Activated CD4-positive, CD25-positive, alpha-beta regulatory T cell treated with anti-CD3 and anti-CD28 coated beads, Interleukin-2, amount 50 U/mL, for 16 hours (primary cell): ENCODE results near the gene IFT80.

ENCODE experiments used
- DNase-seq: peaks from one replicate; pipeline ENCODE4 v3.0.0-alpha.2; 2020; ENCODE audit warnings: low read depth, low spot score

IFT80 gene

GRCh38 chr3:160400702-160401150 lies 1.7 kb upstream of the IFT80 start:
- no peak for DNase-seq

- DNase-seq, result no peak
These were observed 1.1 kb upstream of the IFT80 start for GRCh38 chr3:160400030-160400701.

DNA sequence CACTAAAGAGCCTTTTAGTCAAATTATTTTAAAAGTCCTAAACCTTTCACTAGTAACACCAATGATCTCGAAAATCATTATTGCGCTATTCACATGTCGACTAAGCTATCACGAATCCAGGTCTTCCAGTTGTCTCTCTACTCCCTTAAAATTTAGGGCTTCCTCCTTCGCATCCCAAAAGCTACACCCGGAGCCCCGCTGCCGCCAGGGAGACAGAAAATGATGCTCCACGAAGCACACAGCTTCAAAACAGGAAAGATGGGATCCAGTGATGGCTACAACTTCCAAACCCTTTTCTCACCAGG lies 253 bp downstream of the IFT80 start:
- DNase-seq, result no peak

- DNase-seq, result no peak
These were observed 3.7 kb downstream of the IFT80 start for GRCh38 chr3:160395297-160395696.

- no peak for DNase-seq
These were observed 5.0 kb downstream of the IFT80 start for GRCh38 chr3:160394009-160394392.

GRCh38 chr3:160393346-160394008 lies 5.5 kb downstream of the IFT80 start:
- DNase-seq, result no peak

DNA sequence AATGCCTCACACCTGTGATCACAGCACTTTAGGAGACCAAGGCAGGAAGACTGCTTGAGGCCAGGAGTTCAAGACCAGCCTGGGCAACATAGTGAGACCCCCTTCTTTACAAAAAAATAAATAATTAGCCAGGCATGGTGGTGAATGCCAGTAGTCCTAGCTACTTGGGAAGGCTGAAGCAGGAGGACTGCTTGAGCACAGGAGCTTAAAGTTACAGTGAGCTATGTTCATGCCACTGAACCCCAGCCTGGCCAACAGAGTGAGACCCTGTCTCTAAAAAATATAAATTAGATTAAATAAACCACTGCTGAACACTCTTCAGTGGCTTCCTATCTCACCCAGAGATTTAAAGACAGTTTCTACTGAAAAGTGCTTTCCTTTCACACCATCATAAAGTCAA lies 6.2 kb downstream of the IFT80 start:
- no peak for DNase-seq

DNA sequence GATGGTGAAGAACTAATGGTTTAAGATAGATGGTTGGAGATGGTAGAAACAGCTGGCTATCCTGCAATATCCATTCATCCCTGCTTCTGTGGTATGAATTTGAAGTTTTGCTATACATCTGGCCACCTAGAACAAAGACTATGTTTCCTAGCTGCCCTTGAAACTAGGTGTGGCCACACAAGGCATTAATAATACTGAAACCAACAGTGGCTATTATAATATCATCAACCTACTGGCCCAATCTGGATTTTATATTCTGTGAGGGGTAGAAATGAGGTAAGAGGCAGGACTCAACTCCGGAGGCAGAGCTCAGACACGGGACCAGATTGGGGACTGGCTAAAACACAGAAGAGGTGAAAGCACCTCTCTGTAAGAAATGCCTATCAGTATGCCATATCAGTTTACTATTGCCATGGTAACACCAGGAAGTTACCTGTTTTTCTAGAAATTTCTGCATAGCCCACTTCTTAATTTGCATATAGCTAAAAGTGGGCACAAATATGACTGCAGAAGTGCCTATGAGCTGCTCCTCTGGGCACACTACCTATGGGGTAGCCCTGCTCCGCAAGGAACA lies 8.4 kb downstream of the IFT80 start:
- DNase-seq, result no peak

- no peak for DNase-seq
These were observed 14.2 kb downstream of the IFT80 start for GRCh38 chr3:160384639-160385318.

- DNase-seq, result no peak
These were observed 17.6 kb downstream of the IFT80 start for GRCh38 chr3:160381470-160381869.

DNA sequence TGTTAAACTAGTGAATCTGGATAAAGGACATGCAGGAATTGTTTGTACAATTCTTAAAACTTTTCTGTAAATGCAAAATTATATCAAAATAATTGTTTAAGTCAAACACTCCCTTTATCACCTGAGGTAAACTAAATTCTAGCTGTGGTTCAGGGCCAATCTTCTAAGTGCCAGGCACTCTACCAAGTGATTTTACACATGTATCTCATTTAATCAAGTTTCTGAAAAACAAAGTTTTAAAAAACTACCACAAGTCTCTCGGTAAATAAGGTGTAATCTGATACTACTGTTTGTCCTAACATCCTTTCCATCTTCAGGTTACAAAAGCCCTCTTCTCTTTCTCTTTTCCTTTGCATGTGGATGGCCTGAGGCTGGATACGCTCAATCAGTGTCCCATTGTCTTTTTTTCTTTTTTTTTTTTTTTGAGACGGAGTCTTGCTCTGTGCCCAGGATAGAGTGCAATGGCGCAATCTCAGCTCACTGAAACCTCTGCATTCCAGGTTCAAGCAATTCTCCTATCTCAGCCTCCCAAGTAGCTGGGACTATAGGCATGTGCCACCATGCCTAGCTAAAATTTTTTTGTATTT lies 19.3 kb downstream of the IFT80 start:
- DNase-seq, result no peak

- DNase-seq, result no peak
These were observed 20.5 kb downstream of the IFT80 start for GRCh38 chr3:160378331-160379109.

GRCh38 chr3:160376681-160377080 lies 22.3 kb downstream of the IFT80 start:
- DNase-seq, result no peak

DNA sequence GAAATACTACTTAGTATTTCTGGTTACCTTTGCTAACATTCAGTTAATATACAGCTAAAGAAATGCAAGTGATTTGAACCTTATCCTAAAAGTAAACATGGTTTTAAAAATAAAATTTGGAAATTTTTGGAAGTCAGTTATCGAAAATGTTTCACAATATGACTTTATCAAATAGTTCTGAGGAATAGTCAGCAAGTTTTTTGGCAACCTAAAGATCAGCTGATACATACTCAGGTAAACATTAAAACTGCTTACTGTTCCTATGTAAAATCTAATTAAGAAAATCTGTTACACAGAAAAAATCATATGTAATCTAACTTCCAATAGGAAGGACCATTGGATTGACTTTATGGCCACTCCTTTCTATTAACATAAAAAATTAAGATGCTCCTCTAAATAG lies 24.1 kb downstream of the IFT80 start:
- DNase-seq, result no peak

GRCh38 chr3:160374472-160374871 lies 24.6 kb downstream of the IFT80 start:
- DNase-seq, result no peak

DNA sequence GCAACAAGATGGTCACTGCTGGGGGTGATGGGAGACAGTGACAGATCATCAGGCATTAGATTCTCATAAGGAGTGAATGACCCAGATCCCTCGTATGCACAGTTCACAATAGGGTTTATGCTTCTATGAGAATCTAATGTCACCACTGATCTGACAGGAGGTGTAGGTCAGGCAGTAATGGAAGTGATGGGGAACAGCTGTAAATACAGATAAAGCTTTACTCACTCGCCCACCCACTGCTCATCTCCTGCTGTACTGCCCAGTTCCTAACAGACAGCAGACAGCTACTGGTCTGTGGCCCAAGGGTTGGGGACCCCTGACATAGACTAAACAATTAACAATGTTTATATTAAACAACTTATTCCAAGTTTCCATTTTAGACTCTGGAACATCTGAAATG lies 25.4 kb downstream of the IFT80 start:
- no peak for DNase-seq

DNA sequence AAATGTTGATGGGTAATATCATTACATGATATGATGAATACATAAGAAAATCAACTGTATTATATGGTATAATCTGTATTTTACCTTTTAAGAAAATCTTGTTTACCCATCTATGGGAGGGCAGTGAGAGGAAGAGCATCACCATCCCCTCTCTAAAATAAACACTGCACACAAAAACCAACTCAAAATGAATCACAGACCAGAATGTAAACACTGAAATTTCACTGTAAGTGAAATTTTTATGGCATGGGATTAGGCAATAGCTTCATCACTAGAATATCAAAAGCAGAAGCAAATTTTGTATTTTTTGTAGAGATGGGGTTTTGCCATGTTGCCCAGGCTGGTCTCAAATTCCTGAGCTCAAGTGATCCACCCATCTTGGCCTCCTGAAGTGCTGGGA lies 26.2 kb downstream of the IFT80 start:
- no peak for DNase-seq

DNA sequence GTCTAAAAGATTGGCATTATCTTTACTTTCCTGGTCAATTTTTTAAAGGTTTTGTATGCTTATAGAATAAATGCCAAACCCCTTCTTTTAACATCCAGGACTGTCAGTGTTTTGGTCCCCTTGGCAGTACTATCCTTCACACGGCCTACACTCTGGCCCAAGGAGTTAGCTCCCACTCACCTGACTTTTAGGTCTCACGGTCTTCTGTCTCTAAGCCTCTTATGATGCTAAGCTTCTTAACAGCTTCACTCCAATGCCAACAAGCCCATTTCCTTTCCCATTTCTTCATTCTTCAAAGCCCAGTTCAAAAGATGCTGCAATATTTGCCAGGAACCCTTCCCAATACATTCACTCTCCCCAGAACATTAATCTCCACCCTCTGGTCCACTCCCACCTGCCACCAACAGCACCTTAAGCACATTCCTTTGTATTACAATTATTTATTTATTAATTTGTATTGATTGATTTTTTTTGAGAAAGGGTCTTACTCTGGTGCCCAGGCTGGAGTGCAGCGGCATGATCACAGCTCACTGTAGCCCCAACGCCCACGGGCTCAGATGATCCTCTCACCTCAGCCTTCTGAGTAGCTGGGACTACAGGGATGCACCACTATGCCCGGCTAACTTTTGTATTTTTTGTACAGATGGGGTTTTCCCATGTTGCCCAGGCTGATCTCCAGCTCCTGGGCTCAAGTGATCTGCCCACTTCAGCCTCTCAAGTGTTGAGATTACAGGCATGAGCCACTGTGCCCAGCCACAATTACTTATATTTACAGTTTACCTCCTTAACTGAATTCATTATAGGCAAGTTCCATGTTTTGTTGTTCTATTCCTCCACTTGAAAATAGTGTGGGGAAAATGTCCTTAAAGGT lies 27.8 kb downstream of the IFT80 start:
- no peak for DNase-seq

GRCh38 chr3:160369784-160370183 lies 29.2 kb downstream of the IFT80 start:
- DNase-seq, result no peak

- DNase-seq, result no peak
These were observed 30.2 kb downstream of the IFT80 start for GRCh38 chr3:160368804-160369203.
